Measurements from ENCODE around the gene PER2.

Gene PER2

GRCh38 chr2:238308177-238308576 is 19.8 kb upstream of the PER2 start:
- DNase-seq (ENCODE audit: low read depth in 2 of 2): no peak

- DNase-seq (ENCODE audit: low read depth in 2 of 2): no peak
These were observed 18.2 kb upstream of the PER2 start for GRCh38 chr2:238306672-238306998.

GRCh38 chr2:238305965-238306671 is 17.7 kb upstream of the PER2 start:
- no peak for DNase-seq (ENCODE audit: low read depth in 2 of 2)

- no peak for DNase-seq (ENCODE audit: low read depth in 2 of 2)
These were observed 16.9 kb upstream of the PER2 start for GRCh38 chr2:238305092-238305862.

- DNase-seq (ENCODE audit: low read depth in 2 of 2): no peak
These were observed 15.7 kb upstream of the PER2 start for GRCh38 chr2:238304116-238304515.

GRCh38 chr2:238302751-238303150 is 14.3 kb upstream of the PER2 start:
- no peak for DNase-seq (ENCODE audit: low read depth in 2 of 2)

GRCh38 chr2:238302087-238302486 is 13.7 kb upstream of the PER2 start:
- no peak for DNase-seq (ENCODE audit: low read depth in 2 of 2)

- no peak for DNase-seq (ENCODE audit: low read depth in 2 of 2)
These were observed 11.4 kb upstream of the PER2 start for GRCh38 chr2:238299803-238300202.

GRCh38 chr2:238296638-238297457 is 8.4 kb upstream of the PER2 start:
- no peak for DNase-seq (ENCODE audit: low read depth in 2 of 2)

GRCh38 chr2:238295144-238296112 is 7.0 kb upstream of the PER2 start:
- no peak for DNase-seq (ENCODE audit: low read depth in 2 of 2)

- DNase-seq (ENCODE audit: low read depth in 2 of 2): no peak
These were observed 6.2 kb upstream of the PER2 start for GRCh38 chr2:238294393-238295143.

GRCh38 chr2:238294046-238294392 is 5.6 kb upstream of the PER2 start:
- DNase-seq (ENCODE audit: low read depth in 2 of 2): no peak

- no peak for DNase-seq (ENCODE audit: low read depth in 2 of 2)
These were observed 3.3 kb upstream of the PER2 start for GRCh38 chr2:238291550-238292281.

GRCh38 chr2:238290715-238291549 is 2.5 kb upstream of the PER2 start:
- DNase-seq (ENCODE audit: low read depth in 2 of 2): no peak

- peak in 1 of 2 donors; percentile 18 for DNase-seq (ENCODE audit: low read depth in 2 of 2)
These were observed 1.7 kb upstream of the PER2 start for GRCh38 chr2:238290091-238290509.

GRCh38 chr2:238289574-238289973 is 1.2 kb upstream of the PER2 start:
- no peak for DNase-seq (ENCODE audit: low read depth in 2 of 2)

- peak; percentile 93 to 95 for DNase-seq (ENCODE audit: low read depth in 2 of 2)
These were observed 502 bp upstream of the PER2 start for GRCh38 chr2:238288650-238289573.

Data from activated CD8-positive, alpha-beta memory T cell treated with anti-CD3 and anti-CD28 coated beads for 4 hours (primary cell).